GM12874 (cell line): ENCODE results near the gene PRSS33.

ENCODE experiments used
- CTCF ChIP-seq: IDR thresholded peaks from 2 replicates; pipeline ENCODE4 v1.5.1; 2011; ENCODE audit warnings: low read depth, mild to moderate bottlenecking, control low read depth, low read length, moderate library complexity; ENCODE audit not compliant: insufficient read depth

Gene PRSS33

GRCh38 chr16:2765462-2766404, 21.6 kb downstream of the PRSS33 start:
- no peak for TF ChIP-seq CTCF

GRCh38 chr16:2764718-2765117, 22.6 kb downstream of the PRSS33 start:
- TF ChIP-seq CTCF = no peak

- no peak for TF ChIP-seq CTCF
Measured at GRCh38 chr16:2763173-2763572, 24.2 kb downstream of the PRSS33 start.

- no peak for TF ChIP-seq CTCF
Measured at GRCh38 chr16:2762711-2763110, 24.6 kb downstream of the PRSS33 start.

- TF ChIP-seq CTCF = no peak
Measured at GRCh38 chr16:2761886-2762583, 25.3 kb downstream of the PRSS33 start.

GRCh38 chr16:2761472-2761871, 25.9 kb downstream of the PRSS33 start:
- no peak for TF ChIP-seq CTCF

GRCh38 chr16:2757344-2757743, 30.0 kb downstream of the PRSS33 start:
- no peak for TF ChIP-seq CTCF
